ENCODE results near the gene HOXA10.

HOXA10 gene

GRCh38 chr7:27189295-27189996 lies 15.3 kb upstream of the HOXA10 start:
- TF ChIP-seq CTCF (IDR thresholded peaks at IDR 0.05; ENCODE audit: borderline replicate concordance, extremely low read depth, low read length, poor library complexity, severe bottlenecking) (no peak), EZH2 (IDR thresholded peaks at IDR 0.05; ENCODE audit: borderline replicate concordance, low read depth, low read length, severe bottlenecking) (no peak)
- H3K79me2 ChIP-seq (ENCODE audit: insufficient read depth, low read length): no peaks in the 10 kb centered on the region
- no peak overlapping the region for H3K4me2 ChIP-seq (ENCODE audit: insufficient read depth, low read length)
- no peaks in the 10 kb centered on the region for H4K20me1 ChIP-seq (ENCODE audit: insufficient read depth, low read length)
- H2AFZ ChIP-seq (ENCODE audit: low read depth, low read length): no peak overlapping the region
- H3K9ac ChIP-seq (ENCODE audit: low read depth, low read length): no peak overlapping the region
- ATAC-seq (ENCODE audit: insufficient read depth, low read depth): no peak
- H3K4me3 ChIP-seq (ENCODE audit: low read depth in 1 of 2, low read length in 2 of 2): no peak overlapping the region
- no peak overlapping the region for H3K27ac ChIP-seq (ENCODE audit: low read length)
- H3K9me3 ChIP-seq (ENCODE audit: insufficient read depth, low read length, severe bottlenecking): no peaks in the 10 kb centered on the region
- no peak for DNase-seq
- peaks cover 18% of the 10 kb centered on the region for H3K4me1 ChIP-seq (ENCODE audit: insufficient read depth, low read length)
- peaks cover 14% of the 10 kb centered on the region for H3K27me3 ChIP-seq (ENCODE audit: insufficient read depth, low read length, poor library complexity)
- no peaks in the 10 kb centered on the region for H3K36me3 ChIP-seq (ENCODE audit: insufficient read depth, low read length)

DNA sequence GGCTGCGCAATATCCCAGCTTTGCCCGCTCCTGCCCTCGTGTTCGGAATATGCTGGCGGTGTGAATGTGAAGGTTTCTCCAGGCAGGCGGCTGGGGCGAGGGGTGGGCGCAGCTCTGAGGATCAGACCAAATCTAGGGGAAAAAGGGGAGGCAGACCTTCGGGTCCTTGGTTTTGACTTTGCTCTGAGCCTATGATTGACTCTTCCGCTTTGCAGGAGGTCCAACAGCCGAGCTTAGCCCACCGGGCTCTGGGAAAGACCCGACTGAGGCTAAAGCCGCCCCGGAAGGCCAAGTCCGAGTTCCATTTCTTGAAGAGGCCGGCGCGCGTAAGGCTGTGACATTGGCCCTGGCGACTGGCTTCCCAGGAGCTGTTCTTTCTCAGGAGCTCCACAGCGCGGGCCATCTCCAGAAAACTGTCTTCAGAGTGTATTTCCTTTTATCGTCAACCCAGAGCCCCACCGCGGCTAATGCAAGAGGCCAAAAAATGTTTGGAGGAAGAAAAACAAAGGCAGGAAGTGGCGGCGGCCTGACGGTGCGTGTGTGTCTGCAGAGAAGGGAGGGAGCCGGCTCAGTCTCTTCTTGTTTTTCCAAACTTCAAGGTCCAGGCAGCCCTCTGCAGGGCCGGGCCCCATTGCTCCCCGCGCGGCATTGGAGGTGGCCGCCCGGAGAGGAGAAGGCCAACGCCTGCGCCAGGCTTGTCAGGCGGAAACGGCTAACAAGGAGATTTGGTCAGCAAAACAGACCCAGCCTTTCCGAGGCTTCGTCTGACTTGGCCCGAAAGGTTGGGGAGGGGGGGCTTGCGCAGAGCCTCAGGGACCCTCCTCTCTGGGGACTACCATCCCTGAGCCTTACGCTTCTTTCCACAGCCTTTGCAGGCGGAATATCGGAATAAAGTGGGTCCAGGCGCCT lies 14.5 kb upstream of the HOXA10 start:
- H3K27me3 ChIP-seq (ENCODE audit: insufficient read depth, low read length, poor library complexity): peaks cover 14% of the 10 kb centered on the region
- ATAC-seq (ENCODE audit: insufficient read depth, low read depth) (peak; percentile 74), DNase-seq (peak; percentile 52)
- no peaks in the 10 kb centered on the region for H3K79me2 ChIP-seq (ENCODE audit: insufficient read depth, low read length)
- H3K4me1 ChIP-seq (ENCODE audit: insufficient read depth, low read length): peaks cover 18% of the 10 kb centered on the region
- no peak overlapping the region; the same call in 1 of the 2 replicates for H2AFZ ChIP-seq (ENCODE audit: low read depth, low read length)
- no peaks in the 10 kb centered on the region for H4K20me1 ChIP-seq (ENCODE audit: insufficient read depth, low read length)
- H3K36me3 ChIP-seq (ENCODE audit: insufficient read depth, low read length): no peaks in the 10 kb centered on the region
- H3K9ac ChIP-seq (ENCODE audit: low read depth, low read length): no peak overlapping the region
- H3K4me3 ChIP-seq (ENCODE audit: low read depth in 1 of 2, low read length in 2 of 2): peak overlapping the region in 1 of 2 experiments; percentile 22; a peak in 1 of 4 replicates
- TF ChIP-seq CTCF (IDR thresholded peaks at IDR 0.05; ENCODE audit: borderline replicate concordance, extremely low read depth, low read length, poor library complexity, severe bottlenecking) (no peak), EZH2 (IDR thresholded peaks at IDR 0.05; ENCODE audit: borderline replicate concordance, low read depth, low read length, severe bottlenecking) (no peak)
- no peak overlapping the region for H3K27ac ChIP-seq (ENCODE audit: low read length)
- peak overlapping the region; percentile 55 for H3K4me2 ChIP-seq (ENCODE audit: insufficient read depth, low read length)
- H3K9me3 ChIP-seq (ENCODE audit: insufficient read depth, low read length, severe bottlenecking): no peaks in the 10 kb centered on the region

- no peak overlapping the region for H2AFZ ChIP-seq (ENCODE audit: low read depth, low read length)
- no peak overlapping the region for H3K27ac ChIP-seq (ENCODE audit: low read length)
- no peak overlapping the region for H3K9ac ChIP-seq (ENCODE audit: low read depth, low read length)
- peak overlapping the region in 1 of 2 experiments; percentile 22; a peak in 2 of 4 replicates for H3K4me3 ChIP-seq (ENCODE audit: low read depth in 1 of 2, low read length in 2 of 2)
- no peaks in the 10 kb centered on the region for H3K36me3 ChIP-seq (ENCODE audit: insufficient read depth, low read length)
- H3K27me3 ChIP-seq (ENCODE audit: insufficient read depth, low read length, poor library complexity): peaks cover 14% of the 10 kb centered on the region
- H3K4me1 ChIP-seq (ENCODE audit: insufficient read depth, low read length): peaks cover 18% of the 10 kb centered on the region
- no peaks in the 10 kb centered on the region for H3K9me3 ChIP-seq (ENCODE audit: insufficient read depth, low read length, severe bottlenecking)
- H3K79me2 ChIP-seq (ENCODE audit: insufficient read depth, low read length): no peaks in the 10 kb centered on the region
- H4K20me1 ChIP-seq (ENCODE audit: insufficient read depth, low read length): no peaks in the 10 kb centered on the region
- TF ChIP-seq EZH2 (IDR thresholded peaks at IDR 0.05; ENCODE audit: borderline replicate concordance, low read depth, low read length, severe bottlenecking) (no peak), CTCF (IDR thresholded peaks at IDR 0.05; ENCODE audit: borderline replicate concordance, extremely low read depth, low read length, poor library complexity, severe bottlenecking) (no peak)
- ATAC-seq (ENCODE audit: insufficient read depth, low read depth): peak; percentile 71
- peak overlapping the region; percentile 55 for H3K4me2 ChIP-seq (ENCODE audit: insufficient read depth, low read length)
- DNase-seq: peak; percentile 41
Observed at GRCh38 chr7:27187475-27188385, 13.6 kb upstream of the HOXA10 start.
